Measurements from ENCODE around the gene SNAI3.

GRCh38 chr16:88705801-88706228, 19.5 kb upstream of the SNAI3 start:
- TF ChIP-seq POLR2A (IDR thresholded peaks at IDR 0.05) (no peak), CTCF (IDR thresholded peaks at IDR 0.05) (no peak)

All from uterus (tissue), 2 donors.